IMR-90 (cell line): ENCODE data around the gene ERN1. TPM values are rescaled to one million over a fixed set of nuclear protein-coding genes. Genes with fewer than 3 reads are reported as not detected.

ENCODE experiments used
- ATAC-seq: fragments of 200-7000 bp; cut with Tn5 transposase; 2 replicates; pipeline ENCODE4 v1.9.1; 2020; ENCODE audit warnings: low read depth, mild to moderate bottlenecking, moderate library complexity
- BruUV-seq: library from RNA; stranded (reverse); fragments of 400-500 nt; replicated peaks from 2 replicates; lab custom pipeline; 2021; lab: Mats Ljungman, UMichigan
- CTCF ChIA-PET: fragments of 300-600 bp; formaldehyde crosslinking; extraction: SDS; loops from one replicate; lab custom pipeline; 2021; ENCODE audit warnings: antibody characterized with exemption; lab: Yijun Ruan, JAX
- POLR2A ChIA-PET: fragments of 300-600 bp; sonication (Branson Sonifier 250); formaldehyde crosslinking; loops from one replicate; lab custom pipeline; 2022; ENCODE audit warnings: antibody characterized with exemption; ENCODE audit not compliant: unreplicated experiment; lab: Charles Lee
- DNase-seq: peaks from one replicate; pipeline ENCODE4 v3.0.0; 2013
- H2AFZ ChIP-seq: replicated peaks from 2 replicates; pipeline ENCODE3; 2013; ENCODE audit warnings: low read length, mild to moderate bottlenecking; ENCODE audit not compliant: poor library complexity
- H2AK5ac ChIP-seq: 2 replicates; pipeline ENCODE4 v1.6.1; 2013; ENCODE audit warnings: low read depth, low read length, inconsistent platforms
- H2AK9ac ChIP-seq: replicated peaks from 2 replicates; pipeline ENCODE3; 2013; ENCODE audit warnings: mild to moderate bottlenecking, low read depth, low read length, moderate library complexity; ENCODE audit not compliant: poor library complexity
- H2BK120ac ChIP-seq: 2 replicates; pipeline ENCODE4 v1.6.1; 2013; ENCODE audit warnings: low read depth, low read length, inconsistent platforms
- H2BK15ac ChIP-seq: 3 replicates; pipeline ENCODE4 v1.6.1; 2013; ENCODE audit warnings: low read depth, low read length, inconsistent platforms
- H2BK20ac ChIP-seq: 2 replicates; pipeline ENCODE4 v1.6.1; 2013; ENCODE audit warnings: low read depth, mild to moderate bottlenecking, inconsistent platforms, low read length, moderate library complexity
- H2BK5ac ChIP-seq: 2 replicates; pipeline ENCODE4 v1.6.1; 2013; ENCODE audit warnings: mild to moderate bottlenecking, low read depth, low read length, inconsistent platforms; ENCODE audit not compliant: poor library complexity, severe bottlenecking
- H3K14ac ChIP-seq: replicated peaks from 2 replicates; pipeline ENCODE4 v1.6.1; 2013; ENCODE audit warnings: low read depth, low read length, inconsistent platforms
- H3K18ac ChIP-seq: 2 replicates; pipeline ENCODE4 v1.6.1; 2013; ENCODE audit warnings: low read depth, low read length, control low read depth
- H3K23ac ChIP-seq: 2 replicates; pipeline ENCODE4 v1.6.1; 2013; ENCODE audit warnings: low read depth, low read length, inconsistent platforms
- H3K27ac ChIP-seq: 2 replicates; pipeline ENCODE4 v1.5.1; 2013; ENCODE audit warnings: mild to moderate bottlenecking, control low read depth, low read length; ENCODE audit not compliant: insufficient read depth
- H3K27me3 ChIP-seq: 2 replicates; pipeline ENCODE4 v1.6.1; 2013; ENCODE audit warnings: low read length; ENCODE audit not compliant: control insufficient read depth, insufficient read depth
- H3K36me3 ChIP-seq: 2 replicates; pipeline ENCODE4 v1.6.1; 2013; ENCODE audit warnings: low read length, mixed read lengths; ENCODE audit not compliant: control insufficient read depth, insufficient read depth
- H3K4ac ChIP-seq: 2 replicates; pipeline ENCODE4 v1.6.1; 2013; ENCODE audit warnings: low read depth, low read length, inconsistent platforms
- H3K4me1 ChIP-seq: 2 replicates; pipeline ENCODE4 v1.6.1; 2013; ENCODE audit warnings: low read length, mixed read lengths; ENCODE audit not compliant: control insufficient read depth, insufficient read depth
- H3K4me2 ChIP-seq: 2 replicates; pipeline ENCODE4 v1.6.1; 2013; ENCODE audit warnings: low read depth, mild to moderate bottlenecking, control low read depth, low read length, moderate library complexity
- H3K4me3 ChIP-seq: 2 replicates; pipeline ENCODE4 v1.5.1; 2013; ENCODE audit warnings: low read depth, mild to moderate bottlenecking, control low read depth, low read length, moderate library complexity; ENCODE audit not compliant: insufficient read depth
- H3K56ac ChIP-seq: 2 replicates; pipeline ENCODE4 v1.6.1; 2013; ENCODE audit warnings: low read length, inconsistent platforms; ENCODE audit not compliant: insufficient read depth; ENCODE audit errors: extremely low read depth
- H3K79me1 ChIP-seq, 2 experiments: 2 replicates each; pipeline ENCODE4 v1.6.1; 2013; ENCODE audit warnings: low read length in 2 of 2, inconsistent platforms in 1 of 2, low read depth in 1 of 2
- H3K9ac ChIP-seq: 2 replicates; pipeline ENCODE4 v1.6.1; 2013; ENCODE audit warnings: low read depth, low read length, control low read depth
- H3K9me1 ChIP-seq: 2 replicates; pipeline ENCODE4 v1.6.1; 2013; ENCODE audit warnings: low read length, inconsistent platforms; ENCODE audit not compliant: insufficient read depth
- H3K9me3 ChIP-seq: 2 replicates; pipeline ENCODE4 v1.6.1; 2013; ENCODE audit warnings: low read length; ENCODE audit not compliant: control insufficient read depth, insufficient read depth
- H4K20me1 ChIP-seq: 2 replicates; pipeline ENCODE4 v1.6.1; 2013; ENCODE audit warnings: low read length, inconsistent platforms; ENCODE audit not compliant: insufficient read depth
- H4K5ac ChIP-seq: 2 replicates; pipeline ENCODE4 v1.6.1; 2013; ENCODE audit warnings: mild to moderate bottlenecking, low read depth, low read length, control low read depth
- H4K8ac ChIP-seq, 2 experiments: 2 replicates each; pipeline ENCODE4 v1.6.1; 2013; ENCODE audit warnings: low read depth in 2 of 2, low read length in 2 of 2, control low read depth in 1 of 2, inconsistent platforms in 1 of 2
- H4K91ac ChIP-seq: 2 replicates; pipeline ENCODE4 v1.6.1; 2013; ENCODE audit warnings: low read depth, low read length, inconsistent platforms; ENCODE audit not compliant: insufficient read depth
- CEBPB ChIP-seq: IDR thresholded peaks from 2 replicates; pipeline ENCODE4 v1.6.1; 2012; ENCODE audit warnings: low read depth, low read length, improper control_type of control experiment
- CHD1 ChIP-seq: IDR thresholded peaks from 2 replicates; pipeline ENCODE4 v1.6.1; 2012; ENCODE audit warnings: low read depth, low read length, improper control_type of control experiment
- ELK1 ChIP-seq: fragments of 150-350 bp; IDR thresholded peaks from 2 replicates; pipeline ENCODE4 v1.6.1; 2016; ENCODE audit warnings: low read depth, mild to moderate bottlenecking, low read length, moderate library complexity, borderline replicate concordance
- MAFK ChIP-seq: IDR thresholded peaks from 2 replicates; pipeline ENCODE4 v1.6.1; 2012; ENCODE audit warnings: low read depth, low read length, improper control_type of control experiment
- MAZ ChIP-seq: IDR thresholded peaks from 2 replicates; pipeline ENCODE4 v1.6.1; 2012; ENCODE audit warnings: low read depth, mild to moderate bottlenecking, low read length, improper control_type of control experiment, moderate library complexity, borderline replicate concordance
- MXI1 ChIP-seq: IDR thresholded peaks from 2 replicates; pipeline ENCODE4 v1.6.1; 2012; ENCODE audit warnings: low read depth, mild to moderate bottlenecking, low read length, moderate library complexity, borderline replicate concordance
- NFE2L2 ChIP-seq: fragments of 150-350 bp; IDR thresholded peaks from 2 replicates; pipeline ENCODE4 v1.6.1; 2016; ENCODE audit warnings: low read depth, mild to moderate bottlenecking, low read length
- POLR2A ChIP-seq: IDR thresholded peaks from 2 replicates; pipeline ENCODE4 v1.6.1; 2012; ENCODE audit warnings: mild to moderate bottlenecking, low read depth, low read length
- RAD21 ChIP-seq: IDR thresholded peaks from 2 replicates; pipeline ENCODE4 v1.6.1; 2012; ENCODE audit warnings: low read length, improper control_type of control experiment
- RCOR1 ChIP-seq: IDR thresholded peaks from 2 replicates; pipeline ENCODE4 v1.6.1; 2012; ENCODE audit warnings: mild to moderate bottlenecking, low read length, improper control_type of control experiment; ENCODE audit not compliant: insufficient replicate concordance
- SMC3 ChIP-seq: fragments of 150-350 bp; IDR thresholded peaks from 2 replicates; pipeline ENCODE4 v1.6.1; 2016; ENCODE audit warnings: low read depth, mild to moderate bottlenecking, antibody characterized with exemption, low read length, moderate library complexity
- WGBS, 2 experiments: methylation state at CpG; one replicate each; pipeline versions ENCODE4 v1.1.5 to v1.1.7; 2013; ENCODE audit warnings: missing lambda C conversion rate in 2 of 2; ENCODE audit not compliant: insufficient read length in 1 of 2; ENCODE audit errors: extremely low coverage in 2 of 2; 5-methylcytosine and 5-hydroxymethylcytosine counted together
- dilution Hi-C: fragments of 300-500 bp; cut with HindIII; formaldehyde crosslinking; loops from one replicate; pipeline ENCODE4 v1.14.3; 2018; ENCODE audit warnings: low sequenced_read_pairs; ENCODE audit not compliant: unreplicated experiment
- in situ Hi-C: fragments of 300-500 bp; cut with MboI; formaldehyde crosslinking; loops from 3 replicates; pipeline ENCODE4 v1.14.3; 2019; ENCODE audit warnings: low sequenced_read_pairs, inconsistent platforms, mixed read lengths
- intact Hi-C: fragments of 100-400 bp; cut with micrococcal nuclease; formaldehyde crosslinking; loops from 2 replicates; pipeline ENCODE4 v1.10.0; 2022
- polyA plus RNA-seq, 3 experiments: library from polyadenylated mRNA; depleted of rRNA; stranded (reverse); fragments of >200 nt; gene quantifications; 2 replicates each; pipeline ENCODE4 v1.2.3, GENCODE V29; 2012; ENCODE audit warnings: low replicate concordance in 1 of 3
- total RNA-seq: library from RNA; depleted of rRNA; stranded (reverse); fragments of >200 nt; gene quantifications from 2 replicates; pipeline ENCODE4 v1.2.3, GENCODE V29; 2012

ERN1 gene
- total and polyA plus RNA-seq, 2 of the 4 experiments (the other 2 are of a cell fraction), result 2.7 to 4.1 TPM

DNA sequence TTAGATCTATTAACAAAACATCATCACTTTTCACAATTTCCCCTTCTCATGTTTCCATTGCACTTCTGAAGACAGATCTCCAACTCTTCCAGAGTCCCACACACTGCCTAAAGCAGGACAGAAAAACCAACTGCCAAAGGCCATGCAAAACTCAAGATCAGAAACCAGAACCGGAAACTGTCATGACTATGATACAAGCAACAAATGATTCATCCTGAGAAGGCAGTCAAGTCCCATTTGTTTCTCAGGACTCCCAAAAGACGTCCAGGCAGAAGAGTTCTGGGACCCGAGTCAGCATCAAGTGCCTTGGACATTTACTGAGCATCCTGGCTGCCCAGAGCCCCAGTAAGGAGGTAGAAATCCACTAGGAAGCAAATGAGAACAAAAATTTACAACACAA, 38.8 kb downstream of the ERN1 start:
- Histone ChIP-seq H4K20me1 (no peaks in the 10 kb centered on the region), H3K4me3 (no peak overlapping the region), H2AFZ (no peak overlapping the region), H3K56ac (no peak overlapping the region), H3K9me3 (no peaks in the 10 kb centered on the region), H3K36me3 (no peaks in the 10 kb centered on the region; the same call in 1 of the 2 replicates), H2AK5ac (no peak overlapping the region), H2BK120ac (no peak overlapping the region), H3K4ac (no peak overlapping the region), H3K79me1 (peaks cover 4 to 14% of the 10 kb centered on the region in 2 experiments; a peak in 2 of 4 replicates), H4K5ac (no peak overlapping the region), H3K14ac (no peak overlapping the region), H2BK20ac (no peak overlapping the region), H3K23ac (no peak overlapping the region), H3K9me1 (peaks cover 14% of the 10 kb centered on the region), H2AK9ac (no peak overlapping the region), H3K18ac (no peak overlapping the region), H3K9ac (no peak overlapping the region), H2BK15ac (no peak overlapping the region), H4K91ac (no peak overlapping the region), H3K27ac (no peak overlapping the region), H4K8ac (no peak overlapping the region), H3K27me3 (no peaks in the 10 kb centered on the region), H3K4me2 (no peak overlapping the region), H2BK5ac (no peak overlapping the region), H3K4me1 (no peaks in the 10 kb centered on the region)
- dilution Hi-C loops (no loop called here), in situ Hi-C loops (no loop called here), intact Hi-C loops (no loop called here)
- POLR2A ChIA-PET, result no interaction called here
- ATAC-seq (no peak), DNase-seq (peak; percentile 61)
- WGBS, 2 experiments, result no CpG with 5 or more reads among the region's 3 CpGs
- TF ChIP-seq NFE2L2 (no peak), CHD1 (no peak), POLR2A (no peak), SMC3 (no peak), MXI1 (no peak), ELK1 (no peak), RAD21 (no peak), RCOR1 (no peak), MAZ (no peak), MAFK (no peak), CEBPB (no peak)
- BruUV-seq, result no TSS peak
- CTCF ChIA-PET, result no interaction called here
